ENCODE results near the gene TMEM54. TPM values are rescaled to one million over a fixed set of nuclear protein-coding genes. Genes with fewer than 3 reads are reported as not detected.

TMEM54 gene
- total RNA-seq, 1 donor from 2014 or later = 8.0 TPM

DNA sequence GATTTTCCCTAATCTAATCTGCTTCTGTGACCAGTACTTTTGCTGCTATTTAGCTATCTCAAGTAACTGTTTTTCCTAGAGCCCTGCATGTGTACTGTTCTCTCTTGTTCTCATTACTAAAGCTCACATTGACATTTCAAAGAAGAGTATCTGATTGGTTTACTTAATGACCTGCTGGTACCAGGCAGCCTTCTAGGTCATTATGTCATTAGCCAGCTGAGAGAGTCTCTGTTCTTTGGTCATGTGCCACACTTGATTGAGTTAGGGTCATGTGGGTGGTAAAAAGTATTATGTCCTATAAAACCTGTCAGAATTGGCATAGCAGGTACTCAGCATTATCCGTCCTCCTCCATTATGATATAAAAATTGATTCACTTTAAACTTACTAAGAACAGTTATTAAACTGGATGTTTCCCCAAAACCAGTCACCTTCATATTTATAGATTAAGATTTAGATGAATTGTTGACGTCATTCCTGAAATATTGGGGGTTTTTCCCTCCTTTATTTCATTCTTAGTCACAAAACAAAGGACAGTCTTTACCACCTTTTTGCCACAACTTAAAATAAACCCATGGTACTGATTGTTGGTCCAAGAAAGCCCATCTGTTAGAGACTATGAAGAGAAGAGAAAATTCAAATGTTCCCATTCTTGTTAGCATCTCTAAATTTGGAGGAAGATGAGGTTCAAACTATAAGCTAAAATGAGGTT, 52.7 kb downstream of the TMEM54 start:
- Histone ChIP-seq H3K36me3 (ENCODE audit: insufficient read depth, low read length) (peaks cover 12% of the 10 kb centered on the region), H4K20me1 (ENCODE audit: insufficient read depth, low read length) (no peaks in the 10 kb centered on the region), H3K27me3 (ENCODE audit: insufficient read depth, low read length) (no peaks in the 10 kb centered on the region), H3K4me1 (ENCODE audit: insufficient read depth, low read length) (no peaks in the 10 kb centered on the region), H3K4me2 (ENCODE audit: low read length) (no peak overlapping the region), H3K9me3 (ENCODE audit: insufficient read depth, low read depth, low read length) (no peaks in the 10 kb centered on the region), H3K79me2 (ENCODE audit: insufficient read depth, low read length) (no peaks in the 10 kb centered on the region), H3K9ac (ENCODE audit: low read length) (no peak overlapping the region), H3K4me3 (ENCODE audit: insufficient read depth, low read depth, low read length) (no peak overlapping the region), H2AFZ (ENCODE audit: low read depth, low read length) (no peak overlapping the region), H3K27ac (ENCODE audit: low read depth, low read length) (no peak overlapping the region)
- Mint-ChIP-seq H3K4me3 (ENCODE audit: unreplicated experiment) (no peak overlapping the region), H3K27me3 (ENCODE audit: low read depth, unreplicated experiment) (no peaks in the 10 kb centered on the region), H3K4me1 (ENCODE audit: low read depth, unreplicated experiment) (no peaks in the 10 kb centered on the region), H3K27ac (ENCODE audit: unreplicated experiment) (no peak overlapping the region), H3K36me3 (ENCODE audit: low read depth, unreplicated experiment) (peaks cover 5% of the 10 kb centered on the region), H3K9me3 (ENCODE audit: unreplicated experiment) (no peaks in the 10 kb centered on the region)
- TF ChIP-seq CTCF (IDR thresholded peaks at IDR 0.05; ENCODE audit: insufficient read depth, low read depth, low read length) (no peak), EZH2 (IDR thresholded peaks at IDR 0.05; ENCODE audit: insufficient read depth, low read length) (no peak)
- FAIRE-seq (no peak), DNase-seq (ENCODE audit: low read depth) (no peak)

Other genes with a start within 250 kb of the TMEM54 start
- gene SYNC, start 198.6 kb downstream of the TMEM54 start, total RNA-seq = 20.6 and 23.7 TPM in 2 replicates
- gene YARS1, start 84.0 kb downstream of the TMEM54 start, total RNA-seq = 214 and 219 TPM in 2 replicates
- gene S100PBP, start 83.7 kb downstream of the TMEM54 start, total RNA-seq = 39.9 and 40.3 TPM in 2 replicates
- gene FNDC5, start 30.5 kb downstream of the TMEM54 start, total RNA-seq = 0.39 and 0.96 TPM in 2 replicates
- gene HPCA, start 14.9 kb downstream of the TMEM54 start, total RNA-seq = not detected in 2 replicates
- 25.8 and 29.7 TPM in 2 replicates for gene RNF19B, start 63.4 kb upstream of the TMEM54 start, total RNA-seq
- 126 and 138 TPM in 2 replicates for gene AK2, start 135.5 kb upstream of the TMEM54 start, total RNA-seq
- 10.1 and 15.6 TPM in 2 replicates for gene AZIN2, start 179.8 kb upstream of the TMEM54 start, total RNA-seq